Measurements from ENCODE around the gene ITCH. TPM values are rescaled to one million over a fixed set of nuclear protein-coding genes. Genes with fewer than 3 reads are reported as not detected.
"Not testable (repeated sequence)": the region's sequence is repeated elsewhere in the genome, so short reads cannot be mapped to it uniquely, and the experiment has no call there.

Gene ITCH
- total RNA-seq, 4 donors from 2014 or later: 40.7 to 59.3 (median 45.9) TPM

DNA sequence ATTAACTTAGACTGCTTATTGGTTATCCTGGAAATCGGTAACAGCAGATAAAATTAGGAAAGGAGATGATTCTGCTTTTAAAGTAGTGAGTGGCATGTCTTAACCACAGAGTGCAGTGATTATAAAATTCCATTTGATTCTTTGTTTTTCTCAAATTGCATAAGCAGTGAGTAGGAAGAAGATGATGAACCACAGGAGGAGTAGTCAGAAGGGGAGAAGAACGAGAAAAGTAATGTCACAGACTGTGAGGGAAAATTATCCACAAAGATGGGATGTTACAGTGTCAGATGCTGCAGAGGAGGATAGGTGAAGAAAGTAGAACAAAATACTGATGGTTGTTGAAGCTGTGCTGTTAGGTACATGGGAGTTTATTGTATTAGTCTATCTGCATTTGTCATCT, 63.0 kb downstream of the ITCH start:
- TF ChIP-seq CTCF (IDR thresholded peaks at IDR 0.05) (no peak), POLR2A (IDR thresholded peaks at IDR 0.05) (no peak)
- H3K4me3 ChIP-seq (ENCODE audit: low read depth, poor library complexity, severe bottlenecking): no peak overlapping the region
- WGBS, 2 donors: 73 to 79% methylated on average over 2 of the region's 2 CpGs
- intact Hi-C loops (cut with DNase I; ENCODE audit: low total_unique reads): no loop called here
- DNase-seq (ENCODE audit: low spot score in 2 of 2): no peak

DNA sequence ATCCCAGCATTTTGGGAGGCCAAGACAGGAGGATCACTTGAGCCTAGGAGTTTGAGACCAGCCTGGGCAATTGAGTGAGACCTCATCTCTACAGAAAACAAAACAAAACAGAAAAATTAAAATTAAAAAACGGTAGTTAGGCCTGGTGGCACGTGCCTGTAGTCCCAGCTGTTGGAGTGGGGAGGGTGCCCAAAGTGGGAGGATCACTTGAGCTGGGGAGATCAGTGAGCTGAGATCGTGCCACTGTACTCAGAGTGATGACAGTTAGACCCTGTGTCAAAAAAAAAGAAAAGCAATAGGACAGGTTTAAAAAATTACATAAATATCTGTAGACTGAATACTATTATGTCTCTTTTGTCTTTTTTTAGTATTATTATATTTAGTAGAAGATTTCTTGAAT, 64.3 kb downstream of the ITCH start:
- intact Hi-C loops (cut with DNase I; ENCODE audit: low total_unique reads): no loop called here
- TF ChIP-seq POLR2A (IDR thresholded peaks at IDR 0.05): no peak
- no peak for TF ChIP-seq CTCF (IDR thresholded peaks at IDR 0.05)
- H3K4me3 ChIP-seq (ENCODE audit: low read depth, poor library complexity, severe bottlenecking): no peak overlapping the region
- DNase-seq (ENCODE audit: low spot score in 2 of 2): no peak
- 43 to 52% methylated on average over 3 of the region's 3 CpGs for WGBS, 2 donors

- DNase-seq (ENCODE audit: low spot score in 2 of 2): no peak
- no peak for TF ChIP-seq CTCF (IDR thresholded peaks at IDR 0.05)
- TF ChIP-seq POLR2A (IDR thresholded peaks at IDR 0.05): no peak
- H3K4me3 ChIP-seq (ENCODE audit: low read depth, poor library complexity, severe bottlenecking): no peak overlapping the region
- intact Hi-C loops (cut with DNase I; ENCODE audit: low total_unique reads): no loop called here
Observed at GRCh38 chr20:34427784-34428183, 64.7 kb downstream of the ITCH start.

- intact Hi-C loops (cut with DNase I; ENCODE audit: low total_unique reads): no loop called here
- no peak overlapping the region for H3K4me3 ChIP-seq (ENCODE audit: low read depth, poor library complexity, severe bottlenecking)
- DNase-seq (ENCODE audit: low spot score in 2 of 2): no peak
- WGBS, 2 donors: 96 to 97% methylated on average over 3 of the region's 3 CpGs
- TF ChIP-seq POLR2A (IDR thresholded peaks at IDR 0.05) (no peak), CTCF (IDR thresholded peaks at IDR 0.05) (no peak)
Observed at GRCh38 chr20:34431168-34431567, 68.1 kb downstream of the ITCH start.

- H3K4me3 ChIP-seq (ENCODE audit: low read depth, poor library complexity, severe bottlenecking); intact Hi-C loops (cut with DNase I; ENCODE audit: low total_unique reads); DNase-seq (ENCODE audit: low spot score in 2 of 2): not testable (repeated sequence)
- WGBS, 2 donors: 95 to 99% methylated on average over 6 of the region's 6 CpGs
Observed at GRCh38 chr20:34432663-34433062, 69.6 kb downstream of the ITCH start.

DNA sequence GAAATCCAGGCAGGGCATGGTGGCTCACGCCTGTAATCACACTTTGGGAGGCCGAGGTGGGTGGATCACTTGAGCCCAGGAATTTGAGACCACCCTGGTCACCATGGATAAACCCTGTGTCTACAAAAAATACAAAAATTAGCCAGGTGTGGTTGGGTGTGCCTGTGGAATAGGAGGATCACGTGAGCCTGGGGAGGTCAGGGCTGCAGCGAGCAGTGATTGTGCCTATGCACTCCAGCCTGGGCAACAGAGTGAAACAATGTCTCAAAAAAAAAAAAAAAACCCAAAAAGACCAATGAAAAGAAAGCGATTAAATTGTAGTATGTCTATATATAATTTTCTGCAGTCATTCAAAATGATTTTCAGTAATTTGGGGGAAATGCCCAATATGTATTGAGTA, 70.3 kb downstream of the ITCH start:
- H3K4me3 ChIP-seq (ENCODE audit: low read depth, poor library complexity, severe bottlenecking): no peak overlapping the region
- TF ChIP-seq POLR2A (IDR thresholded peaks at IDR 0.05) (no peak), CTCF (IDR thresholded peaks at IDR 0.05) (no peak)
- no peak for DNase-seq (ENCODE audit: low spot score in 2 of 2)
- intact Hi-C loops (cut with DNase I; ENCODE audit: low total_unique reads): no loop called here
- 94 to 99% methylated on average over 5 of the region's 5 CpGs for WGBS, 2 donors
